ENCODE measurements around the gene ATF2.

- TF ChIP-seq CTCF (IDR thresholded peaks at IDR 0.05; ENCODE audit: insufficient read depth, low read length, poor library complexity, severe bottlenecking), result no peak
- no peak for TF ChIP-seq EZH2phosphoT487 (conservative IDR thresholded peaks at IDR 0.05; ENCODE audit: low read length)
Measured at GRCh38 chr2:175180701-175181103, 12.7 kb upstream of the ATF2 start.

Measured in SU-DHL-6 (cell line).